ENCODE data around the gene CD300E.

DNA sequence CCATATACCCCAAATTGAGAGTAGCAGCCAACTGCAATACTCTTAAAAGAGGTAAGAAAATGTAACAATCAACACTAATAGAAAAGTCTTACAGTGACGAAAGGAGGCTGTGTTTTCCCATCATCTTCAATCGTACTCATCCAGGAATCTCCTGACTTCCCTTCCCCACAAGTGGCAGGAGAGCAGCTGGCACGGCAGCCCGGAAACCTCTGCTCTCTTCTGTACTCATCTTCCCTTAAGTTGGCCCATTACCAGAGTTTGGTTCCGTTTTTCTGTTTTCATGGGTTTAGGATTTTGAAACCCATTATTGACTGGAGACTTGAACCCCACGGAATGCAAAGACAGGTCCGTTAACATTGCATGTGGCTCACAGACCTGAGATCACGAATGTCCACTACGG, 44.6 kb downstream of the CD300E start:
- no peak for TF ChIP-seq CTCF (IDR thresholded peaks at IDR 0.05)
- TF ChIP-seq POLR2A (IDR thresholded peaks at IDR 0.05): no peak
